ENCODE measurements around the gene TMEM132C.

- TF ChIP-seq POLR2A (IDR thresholded peaks at IDR 0.05) (no peak), CTCF (IDR thresholded peaks at IDR 0.05) (no peak)
Observed at GRCh38 chr12:128261757-128262156, 5.2 kb upstream of the TMEM132C start.

Measured in heart left ventricle (tissue), 13 donors.